ENCODE measurements around the gene PPA1.

The PPA1 gene

GRCh38 chr10:70221030-70221429 lies 12.2 kb downstream of the PPA1 start:
- H3K4me1 ChIP-seq = peaks cover 4% of the 10 kb centered on the region
- no peak overlapping the region for H3K27ac ChIP-seq
- H3K79me2 ChIP-seq = no peaks in the 10 kb centered on the region
- H2AFZ ChIP-seq = peak overlapping the region; percentile 6
- no peaks in the 10 kb centered on the region for H3K27me3 ChIP-seq (ENCODE audit: control insufficient read depth, insufficient read depth, low read length)
- no peaks in the 10 kb centered on the region for H3K36me3 ChIP-seq (ENCODE audit: control insufficient read depth, insufficient read depth, low read length)
- H3K9ac ChIP-seq = no peak overlapping the region
- no peak for TF ChIP-seq CTCF (IDR thresholded peaks at IDR 0.05)
- no peak overlapping the region for H3K4me2 ChIP-seq (ENCODE audit: low read length)
- H3K9me3 ChIP-seq (ENCODE audit: control insufficient read depth, low read length) = no peaks in the 10 kb centered on the region
- no peak overlapping the region for H3K4me3 ChIP-seq (ENCODE audit: low read depth, low read length)

GRCh38 chr10:70212879-70213278 lies 20.4 kb downstream of the PPA1 start:
- Histone ChIP-seq H2AFZ (no peak overlapping the region), H3K36me3 (ENCODE audit: control insufficient read depth, insufficient read depth, low read length) (no peaks in the 10 kb centered on the region), H3K4me3 (ENCODE audit: low read depth, low read length) (no peak overlapping the region), H3K79me2 (no peaks in the 10 kb centered on the region), H3K27me3 (ENCODE audit: control insufficient read depth, insufficient read depth, low read length) (no peaks in the 10 kb centered on the region), H3K9me3 (ENCODE audit: control insufficient read depth, low read length) (no peaks in the 10 kb centered on the region), H3K4me1 (no peaks in the 10 kb centered on the region), H3K9ac (no peak overlapping the region), H3K27ac (no peak overlapping the region), H3K4me2 (ENCODE audit: low read length) (no peak overlapping the region)
- no peak for TF ChIP-seq CTCF (IDR thresholded peaks at IDR 0.05)

GRCh38 chr10:70212277-70212676 lies 21.0 kb downstream of the PPA1 start:
- Histone ChIP-seq H3K9ac (no peak overlapping the region), H3K4me1 (no peaks in the 10 kb centered on the region), H3K9me3 (ENCODE audit: control insufficient read depth, low read length) (no peaks in the 10 kb centered on the region), H2AFZ (no peak overlapping the region), H3K27ac (no peak overlapping the region), H3K79me2 (no peaks in the 10 kb centered on the region), H3K4me3 (ENCODE audit: low read depth, low read length) (no peak overlapping the region), H3K27me3 (ENCODE audit: control insufficient read depth, insufficient read depth, low read length) (no peaks in the 10 kb centered on the region), H3K4me2 (ENCODE audit: low read length) (no peak overlapping the region), H3K36me3 (ENCODE audit: control insufficient read depth, insufficient read depth, low read length) (no peaks in the 10 kb centered on the region)
- no peak for TF ChIP-seq CTCF (IDR thresholded peaks at IDR 0.05)

GRCh38 chr10:70206762-70207161 lies 26.5 kb downstream of the PPA1 start:
- Histone ChIP-seq H3K4me3 (ENCODE audit: low read depth, low read length) (no peak overlapping the region), H3K27me3 (ENCODE audit: control insufficient read depth, insufficient read depth, low read length) (no peaks in the 10 kb centered on the region), H3K9ac (no peak overlapping the region), H3K27ac (no peak overlapping the region), H3K79me2 (no peaks in the 10 kb centered on the region), H2AFZ (no peak overlapping the region), H3K4me2 (ENCODE audit: low read length) (no peak overlapping the region), H3K9me3 (ENCODE audit: control insufficient read depth, low read length) (no peaks in the 10 kb centered on the region), H3K36me3 (ENCODE audit: control insufficient read depth, insufficient read depth, low read length) (no peaks in the 10 kb centered on the region), H3K4me1 (no peaks in the 10 kb centered on the region)
- no peak for TF ChIP-seq CTCF (IDR thresholded peaks at IDR 0.05)

GRCh38 chr10:70201105-70201504 lies 32.1 kb downstream of the PPA1 start:
- Histone ChIP-seq H3K27me3 (ENCODE audit: control insufficient read depth, insufficient read depth, low read length) (no peaks in the 10 kb centered on the region), H2AFZ (no peak overlapping the region), H3K36me3 (ENCODE audit: control insufficient read depth, insufficient read depth, low read length) (no peaks in the 10 kb centered on the region), H3K9me3 (ENCODE audit: control insufficient read depth, low read length) (no peaks in the 10 kb centered on the region), H3K4me3 (ENCODE audit: low read depth, low read length) (no peak overlapping the region), H3K79me2 (no peaks in the 10 kb centered on the region), H3K9ac (no peak overlapping the region), H3K4me2 (ENCODE audit: low read length) (no peak overlapping the region), H3K4me1 (no peaks in the 10 kb centered on the region), H3K27ac (no peak overlapping the region)
- no peak for TF ChIP-seq CTCF (IDR thresholded peaks at IDR 0.05)
